Loucy (cell line): ENCODE data around the gene PDS5A.

ENCODE experiments used
- EZH2phosphoT487 ChIP-seq: fragments of 200-600 bp; IDR thresholded peaks from 2 replicates; pipeline ENCODE4 v1.6.1; 2018; ENCODE audit warnings: antibody characterized with exemption, mild to moderate bottlenecking, moderate library complexity, borderline replicate concordance
- TF ChIP-seq, protein P1 (sequence below): fragments of 200-600 bp; sonication (generic); conservative IDR thresholded peaks from 2 replicates; pipeline ENCODE4 v1.5.1; 2014; ENCODE audit warnings: mild to moderate bottlenecking, antibody characterized with exemption, low read length

DNA sequence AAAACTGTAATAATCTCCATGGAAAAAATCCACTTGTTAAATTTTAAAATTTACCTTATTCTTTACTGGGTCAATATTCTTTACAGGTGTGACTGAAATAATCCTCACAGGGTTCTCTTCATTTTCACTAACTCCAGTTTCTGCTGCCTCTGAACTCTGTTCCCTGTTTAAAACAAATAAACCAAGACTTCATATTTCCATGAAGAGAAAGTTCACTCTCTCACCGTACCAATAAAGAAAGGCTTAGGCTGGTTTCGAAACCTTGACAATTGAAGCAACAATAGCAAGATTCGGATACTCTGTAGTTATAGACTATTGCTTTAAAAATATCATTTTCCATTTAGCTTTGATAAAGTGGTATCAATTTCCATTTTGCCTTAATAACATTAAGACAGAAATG lies 135.8 kb downstream of the PDS5A start:
- TF ChIP-seq, protein P1, sequence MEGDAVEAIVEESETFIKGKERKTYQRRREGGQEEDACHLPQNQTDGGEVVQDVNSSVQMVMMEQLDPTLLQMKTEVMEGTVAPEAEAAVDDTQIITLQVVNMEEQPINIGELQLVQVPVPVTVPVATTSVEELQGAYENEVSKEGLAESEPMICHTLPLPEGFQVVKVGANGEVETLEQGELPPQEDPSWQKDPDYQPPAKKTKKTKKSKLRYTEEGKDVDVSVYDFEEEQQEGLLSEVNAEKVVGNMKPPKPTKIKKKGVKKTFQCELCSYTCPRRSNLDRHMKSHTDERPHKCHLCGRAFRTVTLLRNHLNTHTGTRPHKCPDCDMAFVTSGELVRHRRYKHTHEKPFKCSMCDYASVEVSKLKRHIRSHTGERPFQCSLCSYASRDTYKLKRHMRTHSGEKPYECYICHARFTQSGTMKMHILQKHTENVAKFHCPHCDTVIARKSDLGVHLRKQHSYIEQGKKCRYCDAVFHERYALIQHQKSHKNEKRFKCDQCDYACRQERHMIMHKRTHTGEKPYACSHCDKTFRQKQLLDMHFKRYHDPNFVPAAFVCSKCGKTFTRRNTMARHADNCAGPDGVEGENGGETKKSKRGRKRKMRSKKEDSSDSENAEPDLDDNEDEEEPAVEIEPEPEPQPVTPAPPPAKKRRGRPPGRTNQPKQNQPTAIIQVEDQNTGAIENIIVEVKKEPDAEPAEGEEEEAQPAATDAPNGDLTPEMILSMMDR, result no peak
- no peak for TF ChIP-seq EZH2phosphoT487
